IMR-90 (cell line): ENCODE measurements around the gene PILRA.

Experiments
- BHLHE40 ChIP-seq: fragments of 150-350 bp; IDR thresholded peaks from 2 replicates; pipeline ENCODE4 v1.6.1; 2016; ENCODE audit warnings: mild to moderate bottlenecking, low read depth, low read length
- CEBPB ChIP-seq: IDR thresholded peaks from 2 replicates; pipeline ENCODE4 v1.6.1; 2012; ENCODE audit warnings: low read depth, low read length, improper control_type of control experiment
- ELK1 ChIP-seq: fragments of 150-350 bp; IDR thresholded peaks from 2 replicates; pipeline ENCODE4 v1.6.1; 2016; ENCODE audit warnings: low read depth, mild to moderate bottlenecking, low read length, moderate library complexity, borderline replicate concordance
- MAFK ChIP-seq: IDR thresholded peaks from 2 replicates; pipeline ENCODE4 v1.6.1; 2012; ENCODE audit warnings: low read depth, low read length, improper control_type of control experiment
- MAZ ChIP-seq: IDR thresholded peaks from 2 replicates; pipeline ENCODE4 v1.6.1; 2012; ENCODE audit warnings: low read depth, mild to moderate bottlenecking, low read length, improper control_type of control experiment, moderate library complexity, borderline replicate concordance
- MXI1 ChIP-seq: IDR thresholded peaks from 2 replicates; pipeline ENCODE4 v1.6.1; 2012; ENCODE audit warnings: low read depth, mild to moderate bottlenecking, low read length, moderate library complexity, borderline replicate concordance
- POLR2A ChIP-seq: IDR thresholded peaks from 2 replicates; pipeline ENCODE4 v1.6.1; 2012; ENCODE audit warnings: mild to moderate bottlenecking, low read depth, low read length
- RFX5 ChIP-seq: IDR thresholded peaks from 2 replicates; pipeline ENCODE4 v1.8.0; 2012; ENCODE audit warnings: low read depth, mild to moderate bottlenecking, low read length, moderate library complexity
- TF ChIP-seq, protein P1 (sequence below): conservative IDR thresholded peaks from 2 replicates; pipeline ENCODE4 v1.5.1; 2012; ENCODE audit warnings: mild to moderate bottlenecking, low read depth, low read length, improper control_type of control experiment
- TF ChIP-seq, protein P2 (sequence below): fragments of 150-350 bp; IDR thresholded peaks from 2 replicates; pipeline ENCODE4 v1.6.1; 2017; ENCODE audit warnings: mild to moderate bottlenecking, antibody characterized with exemption, low read length, low read depth

DNA sequence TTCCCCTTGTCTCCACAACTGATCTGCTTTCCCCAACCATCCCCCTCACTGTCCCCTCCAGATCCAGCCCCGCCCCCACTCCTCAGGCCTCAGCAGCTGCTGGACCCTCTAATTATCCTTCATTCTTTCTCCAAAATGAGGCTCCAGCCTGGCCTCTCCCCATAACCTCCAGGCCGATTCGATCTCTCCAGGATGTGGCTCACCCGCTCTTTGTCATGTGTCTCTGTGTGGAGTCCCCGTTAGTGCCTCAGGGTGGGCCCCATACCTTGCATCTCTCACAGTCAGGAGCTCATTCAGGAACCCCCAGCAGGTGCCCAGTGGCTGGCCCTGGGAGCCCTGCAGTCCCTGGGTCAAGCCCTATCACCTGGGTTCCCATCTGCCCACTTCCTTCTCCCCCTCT, 1.3 kb downstream of the PILRA start:
- TF ChIP-seq CEBPB (no peak), POLR2A (no peak), MAZ (no peak), BHLHE40 (no peak), RFX5 (no peak), ELK1 (no peak), MXI1 (no peak), MAFK (no peak)
- TF ChIP-seq, protein P1, sequence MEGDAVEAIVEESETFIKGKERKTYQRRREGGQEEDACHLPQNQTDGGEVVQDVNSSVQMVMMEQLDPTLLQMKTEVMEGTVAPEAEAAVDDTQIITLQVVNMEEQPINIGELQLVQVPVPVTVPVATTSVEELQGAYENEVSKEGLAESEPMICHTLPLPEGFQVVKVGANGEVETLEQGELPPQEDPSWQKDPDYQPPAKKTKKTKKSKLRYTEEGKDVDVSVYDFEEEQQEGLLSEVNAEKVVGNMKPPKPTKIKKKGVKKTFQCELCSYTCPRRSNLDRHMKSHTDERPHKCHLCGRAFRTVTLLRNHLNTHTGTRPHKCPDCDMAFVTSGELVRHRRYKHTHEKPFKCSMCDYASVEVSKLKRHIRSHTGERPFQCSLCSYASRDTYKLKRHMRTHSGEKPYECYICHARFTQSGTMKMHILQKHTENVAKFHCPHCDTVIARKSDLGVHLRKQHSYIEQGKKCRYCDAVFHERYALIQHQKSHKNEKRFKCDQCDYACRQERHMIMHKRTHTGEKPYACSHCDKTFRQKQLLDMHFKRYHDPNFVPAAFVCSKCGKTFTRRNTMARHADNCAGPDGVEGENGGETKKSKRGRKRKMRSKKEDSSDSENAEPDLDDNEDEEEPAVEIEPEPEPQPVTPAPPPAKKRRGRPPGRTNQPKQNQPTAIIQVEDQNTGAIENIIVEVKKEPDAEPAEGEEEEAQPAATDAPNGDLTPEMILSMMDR = no peak
- TF ChIP-seq, protein P2, sequence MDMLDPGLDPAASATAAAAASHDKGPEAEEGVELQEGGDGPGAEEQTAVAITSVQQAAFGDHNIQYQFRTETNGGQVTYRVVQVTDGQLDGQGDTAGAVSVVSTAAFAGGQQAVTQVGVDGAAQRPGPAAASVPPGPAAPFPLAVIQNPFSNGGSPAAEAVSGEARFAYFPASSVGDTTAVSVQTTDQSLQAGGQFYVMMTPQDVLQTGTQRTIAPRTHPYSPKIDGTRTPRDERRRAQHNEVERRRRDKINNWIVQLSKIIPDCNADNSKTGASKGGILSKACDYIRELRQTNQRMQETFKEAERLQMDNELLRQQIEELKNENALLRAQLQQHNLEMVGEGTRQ = no peak
